GM21381 (cell line): ENCODE data around the gene STX4.
A peak's percentile ranks its signal among the peaks of the same experiment; 100 is the strongest.

Experiments used
- ATAC-seq: cut with Tn5 transposase; IDR thresholded peaks from one replicate; pipeline ENCODE4 v1.9.1; 2021; ENCODE audit warnings: mild to moderate bottlenecking, moderate library complexity; ENCODE audit not compliant: unreplicated experiment

STX4 gene

GRCh38 chr16:31020536-31020935 lies 12.8 kb upstream of the STX4 start:
- ATAC-seq: no peak

- ATAC-seq: no peak
Measured at GRCh38 chr16:31022544-31023251, 10.7 kb upstream of the STX4 start.

GRCh38 chr16:31023252-31023602 lies 10.1 kb upstream of the STX4 start:
- no peak for ATAC-seq

GRCh38 chr16:31023627-31024226 lies 9.6 kb upstream of the STX4 start:
- no peak for ATAC-seq

GRCh38 chr16:31025339-31025738 lies 8.0 kb upstream of the STX4 start:
- ATAC-seq: no peak

- ATAC-seq: no peak
Measured at GRCh38 chr16:31029272-31029671, 4.1 kb upstream of the STX4 start.

GRCh38 chr16:31031276-31031675 lies 2.1 kb upstream of the STX4 start:
- no peak for ATAC-seq

GRCh38 chr16:31033709-31034492 lies 543 bp downstream of the STX4 start:
- peak; percentile 39 for ATAC-seq

GRCh38 chr16:31036691-31037090 lies 3.3 kb downstream of the STX4 start:
- no peak for ATAC-seq

- ATAC-seq: no peak
Measured at GRCh38 chr16:31038993-31039392, 5.6 kb downstream of the STX4 start.

- ATAC-seq: no peak
Measured at GRCh38 chr16:31042866-31043265, 9.5 kb downstream of the STX4 start.

- ATAC-seq: no peak
Measured at GRCh38 chr16:31043352-31043751, 10.0 kb downstream of the STX4 start.

- no peak for ATAC-seq
Measured at GRCh38 chr16:31043898-31044481, 10.6 kb downstream of the STX4 start.

- ATAC-seq: no peak
Measured at GRCh38 chr16:31050280-31051030, 17.1 kb downstream of the STX4 start.

GRCh38 chr16:31052114-31052513 lies 18.8 kb downstream of the STX4 start:
- ATAC-seq: no peak

- ATAC-seq: no peak
Measured at GRCh38 chr16:31055613-31056012, 22.3 kb downstream of the STX4 start.

GRCh38 chr16:31061126-31061812 lies 27.9 kb downstream of the STX4 start:
- ATAC-seq: no peak

GRCh38 chr16:31061813-31062440 lies 28.6 kb downstream of the STX4 start:
- no peak for ATAC-seq

GRCh38 chr16:31063495-31063842 lies 30.1 kb downstream of the STX4 start:
- no peak for ATAC-seq
